NCI-H2227 treated with DMSO at 0.1 percent for 48 hours (cell line): Measurements from ENCODE around the gene CHM.

Experiments used
- DNase-seq: peaks from one replicate; lab custom pipeline; 2025; lab: John Stamatoyannopoulos, UW

Gene CHM

GRCh38 chrX:85905851-85906250, 141.5 kb downstream of the CHM start:
- no peak for DNase-seq

- no peak for DNase-seq
Observed at GRCh38 chrX:85903692-85904471, 143.5 kb downstream of the CHM start.

GRCh38 chrX:85897362-85898126, 149.8 kb downstream of the CHM start:
- no peak for DNase-seq

GRCh38 chrX:85882601-85883000, 164.8 kb downstream of the CHM start:
- DNase-seq, result no peak

- no peak for DNase-seq
Observed at GRCh38 chrX:85870585-85870984, 176.8 kb downstream of the CHM start.

GRCh38 chrX:85865324-85865723, 182.0 kb downstream of the CHM start:
- DNase-seq, result no peak

GRCh38 chrX:85859426-85859825, 187.9 kb downstream of the CHM start:
- no peak for DNase-seq

GRCh38 chrX:85851418-85851817, 195.9 kb downstream of the CHM start:
- no peak for DNase-seq

GRCh38 chrX:85836868-85837267, 210.5 kb downstream of the CHM start:
- no peak for DNase-seq

- DNase-seq, result no peak
Observed at GRCh38 chrX:85828771-85829170, 218.6 kb downstream of the CHM start.

GRCh38 chrX:85815203-85815751, 232.1 kb downstream of the CHM start:
- no peak for DNase-seq
